Activated CD4-positive, alpha-beta memory T cell treated with anti-CD3 and anti-CD28 coated beads, Interleukin-2, amount 10 ng/mL, durations not matched to agents 7 days and 5 days (primary cell): ENCODE results near the gene TALDO1. TPM values are rescaled to one million over a fixed set of nuclear protein-coding genes. Genes with fewer than 3 reads are reported as not detected.
A peak's percentile ranks its signal among the peaks of the same experiment; 100 is the strongest.

Source experiments
- CTCF ChIA-PET: fragments of 350-600 bp; sonication (Branson Sonifier 250); formaldehyde crosslinking; loops from one replicate; lab custom pipeline; 2021; ENCODE audit warnings: antibody characterized with exemption, inconsistent platforms; lab: Charles Lee
- POLR2A ChIA-PET: fragments of 350-600 bp; sonication (Branson Sonifier 250); formaldehyde crosslinking; loops from one replicate; lab custom pipeline; 2021; ENCODE audit warnings: antibody characterized with exemption; lab: Charles Lee
- DNase-seq: peaks from one replicate; pipeline ENCODE4 v3.0.0-alpha.2; 2020
- H3K27ac Mint-ChIP-seq: one replicate; pipeline ENCODE4 v1.8.0; 2021; ENCODE audit warnings: mild to moderate bottlenecking, mixed read lengths
- H3K27me3 Mint-ChIP-seq: one replicate; pipeline ENCODE4 v1.8.0; 2021; ENCODE audit warnings: mixed read lengths
- H3K36me3 Mint-ChIP-seq: one replicate; pipeline ENCODE4 v1.8.0; 2021; ENCODE audit warnings: low read depth, mixed read lengths
- H3K4me1 Mint-ChIP-seq: one replicate; pipeline ENCODE4 v1.8.0; 2021; ENCODE audit warnings: mixed read lengths
- H3K4me3 Mint-ChIP-seq: one replicate; pipeline ENCODE4 v1.8.0; 2021; ENCODE audit warnings: mild to moderate bottlenecking, mixed read lengths
- H3K9me3 Mint-ChIP-seq: one replicate; pipeline ENCODE4 v1.8.0; 2021; ENCODE audit warnings: mixed read lengths
- total RNA-seq, 2 experiments: library from RNA; stranded (reverse); gene quantifications; one replicate each; pipeline ENCODE4 v1.2.3, GENCODE V29; 2021

TALDO1 gene
- total RNA-seq, 2 experiments from 2014 or later, result 215 to 224 TPM

- no peak within 1 kb of the TSS for H3K27ac Mint-ChIP-seq
- H3K4me3 Mint-ChIP-seq, result peak within 1 kb of the TSS; percentile 52
- DNase-seq, result peak; percentile 68
- ChIA-PET POLR2A (interaction anchor here (0.6 to 2.0 kb wide), 5 partner anchors 11 to 214 kb away, joined by 3 to 5 read pairs (median 3); partner anchors contain the start of genes PHRF1 and RPLP2), CTCF (interaction anchor here (0.6 kb wide), 1 partner anchor 19 kb away, joined by 3 read pairs; no protein-coding TSS in a partner anchor)
- H3K36me3 Mint-ChIP-seq, result peaks cover 8% of the 10 kb centered on the region
- no peaks in the 10 kb centered on the region for H3K9me3 Mint-ChIP-seq
- H3K27me3 Mint-ChIP-seq, result no peaks in the 10 kb centered on the region
- H3K4me1 Mint-ChIP-seq, result peaks cover 26% of the 10 kb centered on the region
Observed at GRCh38 chr11:789943-790342, 42.7 kb downstream of the TALDO1 start, which contains the start of gene CEND1. TSS of gene CEND1 (minus strand) at chr11:790090. CDS start at chr11:788576, 1,514 bp downstream.

GRCh38 chr11:790721-791564 lies 43.7 kb downstream of the TALDO1 start:
- H3K36me3 Mint-ChIP-seq, result peaks cover 9% of the 10 kb centered on the region
- no peak for DNase-seq
- H3K9me3 Mint-ChIP-seq, result no peaks in the 10 kb centered on the region
- H3K27ac Mint-ChIP-seq, result no peak overlapping the region
- H3K4me3 Mint-ChIP-seq, result no peak overlapping the region
- ChIA-PET CTCF (no interaction called here), POLR2A (interaction anchor here (0.9 to 2.0 kb wide), 3 partner anchors 13 to 18 kb away, joined by 3 to 5 read pairs (median 5); partner anchors contain the start of genes GATD1 and RPLP2)
- H3K4me1 Mint-ChIP-seq, result peaks cover 32% of the 10 kb centered on the region
- H3K27me3 Mint-ChIP-seq, result no peaks in the 10 kb centered on the region

GRCh38 chr11:791658-792534 lies 44.6 kb downstream of the TALDO1 start:
- POLR2A ChIA-PET, result interaction anchor here (0.9 to 1.1 kb wide), 2 partner anchors 14 to 17 kb away, joined by 3 to 5 read pairs; partner anchors contain the start of genes GATD1 and RPLP2
- no peak for DNase-seq
- peaks cover 37% of the 10 kb centered on the region for H3K4me1 Mint-ChIP-seq
- no peaks in the 10 kb centered on the region for H3K27me3 Mint-ChIP-seq
- peaks cover 11% of the 10 kb centered on the region for H3K36me3 Mint-ChIP-seq
- no peak overlapping the region for H3K4me3 Mint-ChIP-seq
- CTCF ChIA-PET, result no interaction called here
- no peaks in the 10 kb centered on the region for H3K9me3 Mint-ChIP-seq
- H3K27ac Mint-ChIP-seq, result no peak overlapping the region

- H3K4me1 Mint-ChIP-seq, result peaks cover 42% of the 10 kb centered on the region
- no peaks in the 10 kb centered on the region for H3K27me3 Mint-ChIP-seq
- H3K4me3 Mint-ChIP-seq, result no peak overlapping the region
- no peak for DNase-seq
- H3K9me3 Mint-ChIP-seq, result no peaks in the 10 kb centered on the region
- POLR2A ChIA-PET, result no interaction called here
- H3K27ac Mint-ChIP-seq, result no peak overlapping the region
- peaks cover 11% of the 10 kb centered on the region for H3K36me3 Mint-ChIP-seq
- CTCF ChIA-PET, result no interaction called here
Observed at GRCh38 chr11:792535-792821, 45.2 kb downstream of the TALDO1 start.

GRCh38 chr11:792873-793272 lies 45.6 kb downstream of the TALDO1 start:
- H3K9me3 Mint-ChIP-seq, result no peaks in the 10 kb centered on the region
- no peak overlapping the region for H3K27ac Mint-ChIP-seq
- H3K36me3 Mint-ChIP-seq, result peaks cover 11% of the 10 kb centered on the region
- ChIA-PET POLR2A (interaction anchor here (1.1 kb wide), 1 partner anchor 26 kb away, joined by 3 read pairs; the partner anchor contains the start of gene PNPLA2), CTCF (no interaction called here)
- no peaks in the 10 kb centered on the region for H3K27me3 Mint-ChIP-seq
- peaks cover 41% of the 10 kb centered on the region for H3K4me1 Mint-ChIP-seq
- no peak overlapping the region for H3K4me3 Mint-ChIP-seq
- no peak for DNase-seq

- CTCF ChIA-PET, result no interaction called here
- Mint-ChIP-seq H3K36me3 (peaks cover 11% of the 10 kb centered on the region), H3K4me1 (peaks cover 42% of the 10 kb centered on the region), H3K27me3 (no peaks in the 10 kb centered on the region), H3K9me3 (no peaks in the 10 kb centered on the region), H3K27ac (no peak overlapping the region), H3K4me3 (peak overlapping the region; percentile 54)
- DNase-seq, result no peak
- POLR2A ChIA-PET, result interaction anchor here (0.7 to 1.1 kb wide), 4 partner anchors 11 to 26 kb away, joined by 3 read pairs; partner anchors contain the start of genes PIDD1 and PNPLA2
Observed at GRCh38 chr11:793556-793955, 46.3 kb downstream of the TALDO1 start.

GRCh38 chr11:794013-794765 lies 46.9 kb downstream of the TALDO1 start:
- Mint-ChIP-seq H3K36me3 (peaks cover 14% of the 10 kb centered on the region), H3K27me3 (no peaks in the 10 kb centered on the region), H3K4me3 (peak overlapping the region; percentile 54), H3K9me3 (no peaks in the 10 kb centered on the region), H3K4me1 (peaks cover 40% of the 10 kb centered on the region), H3K27ac (no peak overlapping the region)
- no peak for DNase-seq
- POLR2A ChIA-PET, result interaction anchor here (0.7 to 3.9 kb wide), 5 partner anchors 11 to 25 kb away, joined by 3 to 23 read pairs (median 3); partner anchors contain the start of genes PIDD1, PNPLA2 and RPLP2
- CTCF ChIA-PET, result no interaction called here

GRCh38 chr11:794766-795633 lies 47.7 kb downstream of the TALDO1 start:
- peaks cover 35% of the 10 kb centered on the region for H3K4me1 Mint-ChIP-seq
- no peaks in the 10 kb centered on the region for H3K27me3 Mint-ChIP-seq
- POLR2A ChIA-PET, result interaction anchor here (0.6 to 3.9 kb wide), 6 partner anchors 9 to 219 kb away, joined by 3 to 35 read pairs (median 12); partner anchors contain the start of genes GATD1, PHRF1, PIDD1 and RPLP2
- H3K9me3 Mint-ChIP-seq, result no peaks in the 10 kb centered on the region
- peaks cover 14% of the 10 kb centered on the region for H3K36me3 Mint-ChIP-seq
- peak overlapping the region; percentile 16 for H3K27ac Mint-ChIP-seq
- DNase-seq, result no peak
- peak overlapping the region; percentile 93 for H3K4me3 Mint-ChIP-seq
- CTCF ChIA-PET, result no interaction called here

GRCh38 chr11:795634-796564 lies 48.6 kb downstream of the TALDO1 start:
- peak overlapping the region; percentile 89 for H3K27ac Mint-ChIP-seq
- DNase-seq, result peak; percentile 87
- peaks cover 17% of the 10 kb centered on the region for H3K36me3 Mint-ChIP-seq
- no peaks in the 10 kb centered on the region for H3K9me3 Mint-ChIP-seq
- no peaks in the 10 kb centered on the region for H3K27me3 Mint-ChIP-seq
- ChIA-PET CTCF (no interaction called here), POLR2A (interaction anchor here (0.6 to 3.9 kb wide), 11 partner anchors 8 to 220 kb away, joined by 3 to 35 read pairs (median 4); partner anchors contain the start of genes GATD1, PHRF1, PIDD1 and PNPLA2)
- H3K4me3 Mint-ChIP-seq, result peak overlapping the region; percentile 93
- peaks cover 30% of the 10 kb centered on the region for H3K4me1 Mint-ChIP-seq

GRCh38 chr11:796565-797295 lies 49.5 kb downstream of the TALDO1 start:
- CTCF ChIA-PET, result no interaction called here
- Mint-ChIP-seq H3K27me3 (no peaks in the 10 kb centered on the region), H3K4me1 (peaks cover 32% of the 10 kb centered on the region), H3K36me3 (peaks cover 19% of the 10 kb centered on the region), H3K27ac (peak overlapping the region; percentile 89), H3K4me3 (peak overlapping the region; percentile 93), H3K9me3 (no peaks in the 10 kb centered on the region)
- no peak for DNase-seq
- POLR2A ChIA-PET, result interaction anchor here (0.8 to 3.9 kb wide), 10 partner anchors 9 to 221 kb away, joined by 3 to 35 read pairs (median 4); partner anchors contain the start of genes GATD1, PHRF1, PIDD1 and PNPLA2
